HK-2 (cell line): Measurements from ENCODE around the gene CRHR1.
"Not testable (repeated sequence)": the region's sequence is repeated elsewhere in the genome, so short reads cannot be mapped to it uniquely, and the experiment has no call there.

Experiments
- DNase-seq: peaks from one replicate; pipeline ENCODE4 v3.0.0-alpha.2; 2018; ENCODE audit not compliant: unreplicated experiment

CRHR1 gene

GRCh38 chr17:45784293-45784740 is at the start of gene CRHR1:
CRHR1 (plus strand) TSS chr17:45784320; CDS start chr17:45784545, 225 bp downstream.
- no peak for DNase-seq

DNA sequence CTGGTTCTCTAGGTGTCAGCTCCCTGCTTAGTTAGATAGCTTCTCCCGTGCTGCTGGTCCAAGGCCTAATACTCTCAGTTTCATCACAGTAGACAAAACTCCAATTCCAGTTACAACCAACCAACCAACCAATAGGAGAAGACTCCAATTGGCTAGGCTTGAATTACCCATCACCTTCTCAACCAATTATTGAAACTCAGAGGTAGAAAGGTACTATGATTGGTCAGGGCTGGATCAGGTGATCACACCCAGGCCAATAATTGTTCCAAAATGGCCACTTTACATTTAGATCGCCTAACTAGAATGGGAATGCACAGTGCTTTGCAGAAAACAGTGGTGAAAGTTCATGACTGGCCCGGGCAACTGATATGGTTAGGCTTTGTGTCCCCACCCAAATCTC is 49.5 kb upstream of the CRHR1 start:
- DNase-seq, result no peak

DNA sequence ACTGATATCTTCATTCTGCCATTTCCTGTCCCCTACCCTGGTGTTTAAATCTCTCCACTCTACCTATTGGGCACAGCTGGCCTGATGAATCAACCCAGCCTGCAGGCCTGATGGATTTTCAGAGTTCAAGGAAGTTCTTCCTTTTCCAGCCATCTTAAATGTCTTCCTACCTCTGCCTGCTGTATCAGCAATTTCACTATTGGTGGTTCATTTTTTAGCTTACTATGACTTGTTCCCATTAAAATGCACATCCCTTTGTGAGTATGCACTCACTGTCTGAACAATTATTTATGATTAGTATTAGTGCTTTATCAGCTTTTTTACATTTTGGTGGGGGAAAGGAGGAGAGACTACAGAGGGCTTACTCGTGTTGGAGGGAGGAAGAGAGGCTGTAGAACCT is 48.6 kb upstream of the CRHR1 start:
- DNase-seq, result no peak

DNA sequence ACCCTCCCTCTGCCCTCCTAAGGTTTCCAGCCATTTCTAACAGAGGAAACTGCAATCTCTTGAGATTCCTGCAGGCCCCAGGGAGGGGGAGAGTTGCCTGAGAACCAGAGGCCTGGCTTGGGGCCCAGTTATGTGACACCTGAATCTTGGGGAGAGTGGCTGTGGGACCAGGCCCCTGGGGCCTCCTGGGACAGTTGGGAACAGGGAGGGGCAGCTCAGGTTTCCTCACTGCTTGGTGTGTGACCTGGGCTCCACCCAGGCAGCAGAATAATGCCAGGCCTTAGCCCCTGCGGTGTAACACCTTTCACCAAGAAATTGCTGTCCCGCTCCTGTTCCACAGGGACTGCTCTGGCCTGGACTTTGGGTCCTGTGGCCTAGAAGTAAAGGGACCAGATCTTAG is 44.3 kb upstream of the CRHR1 start:
- DNase-seq, result no peak

DNA sequence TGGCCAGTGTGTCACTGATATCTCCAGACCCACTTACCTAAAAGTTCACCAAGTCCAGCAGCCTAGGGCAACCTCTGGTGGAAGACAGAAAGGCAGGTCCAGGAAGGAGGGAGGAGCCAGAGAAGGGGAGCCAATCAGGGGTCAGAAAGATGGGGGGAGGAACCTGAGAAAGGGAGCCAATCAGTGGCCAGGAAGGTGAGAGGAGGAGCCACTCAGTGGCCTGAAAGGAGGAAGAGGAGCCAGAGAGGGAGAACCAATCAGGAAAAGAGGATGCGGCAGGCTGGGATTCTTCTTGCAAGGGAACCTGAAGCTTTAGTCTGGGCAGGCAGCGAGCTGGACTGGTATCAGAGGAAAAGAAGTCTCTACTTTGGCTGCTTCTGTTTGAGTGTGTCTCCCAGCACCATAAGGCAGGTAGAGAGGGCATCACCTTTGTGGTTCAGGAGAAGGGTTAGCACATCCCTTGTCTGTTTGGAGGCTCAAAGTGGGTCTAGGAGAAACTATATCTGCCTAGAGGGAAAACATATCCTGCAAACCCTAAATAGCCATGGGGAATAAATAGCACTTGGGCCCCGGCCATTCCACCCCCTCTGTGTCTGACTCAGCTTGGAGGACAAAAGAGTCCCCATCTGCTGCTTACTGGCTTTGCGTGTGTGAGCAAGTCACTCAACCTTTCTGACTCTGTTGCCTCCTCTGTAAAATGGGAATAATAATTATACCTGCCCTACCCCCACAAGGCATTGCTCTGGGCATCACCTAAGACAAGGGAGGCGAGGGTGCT is 43.4 kb upstream of the CRHR1 start:
- DNase-seq, result no peak

GRCh38 chr17:45742251-45742650 is 41.9 kb upstream of the CRHR1 start:
- DNase-seq, result no peak

DNA sequence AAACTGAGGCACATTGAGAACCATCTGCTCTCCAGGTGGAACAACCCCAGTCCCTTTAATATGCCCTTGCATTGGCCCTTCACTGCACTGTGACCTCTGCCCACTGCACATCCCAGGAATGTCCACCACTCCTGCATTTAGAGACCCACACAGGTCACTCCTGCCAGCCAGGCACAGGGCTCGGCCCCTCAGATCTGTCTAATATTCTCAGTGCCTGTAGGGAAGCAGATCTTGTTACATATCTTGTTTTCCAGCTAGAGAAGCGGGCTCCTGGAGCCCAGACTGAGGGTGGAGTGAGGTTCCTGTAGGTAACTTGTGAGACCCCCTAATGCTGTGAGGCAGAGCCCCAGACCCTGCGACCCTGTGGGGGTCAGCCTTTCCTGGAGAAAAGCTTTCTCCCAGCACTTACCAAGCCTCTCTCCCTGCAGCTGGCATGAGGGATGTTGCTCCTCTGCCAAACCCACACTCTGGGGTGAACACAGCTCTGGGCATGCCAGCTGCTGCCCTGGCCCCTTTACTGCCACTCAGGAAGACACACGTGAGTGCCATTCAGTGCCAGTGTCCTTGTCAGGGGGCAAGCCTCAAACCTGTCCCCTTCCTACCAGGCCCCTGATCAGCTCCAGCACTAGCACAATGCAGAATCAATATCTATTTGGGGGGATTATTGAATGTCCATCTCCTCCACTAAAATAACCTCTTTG is 40.3 kb upstream of the CRHR1 start:
- DNase-seq, result no peak

- DNase-seq, result not testable (repeated sequence)
Measured at GRCh38 chr17:45744826-45745225, 39.3 kb upstream of the CRHR1 start.

DNA sequence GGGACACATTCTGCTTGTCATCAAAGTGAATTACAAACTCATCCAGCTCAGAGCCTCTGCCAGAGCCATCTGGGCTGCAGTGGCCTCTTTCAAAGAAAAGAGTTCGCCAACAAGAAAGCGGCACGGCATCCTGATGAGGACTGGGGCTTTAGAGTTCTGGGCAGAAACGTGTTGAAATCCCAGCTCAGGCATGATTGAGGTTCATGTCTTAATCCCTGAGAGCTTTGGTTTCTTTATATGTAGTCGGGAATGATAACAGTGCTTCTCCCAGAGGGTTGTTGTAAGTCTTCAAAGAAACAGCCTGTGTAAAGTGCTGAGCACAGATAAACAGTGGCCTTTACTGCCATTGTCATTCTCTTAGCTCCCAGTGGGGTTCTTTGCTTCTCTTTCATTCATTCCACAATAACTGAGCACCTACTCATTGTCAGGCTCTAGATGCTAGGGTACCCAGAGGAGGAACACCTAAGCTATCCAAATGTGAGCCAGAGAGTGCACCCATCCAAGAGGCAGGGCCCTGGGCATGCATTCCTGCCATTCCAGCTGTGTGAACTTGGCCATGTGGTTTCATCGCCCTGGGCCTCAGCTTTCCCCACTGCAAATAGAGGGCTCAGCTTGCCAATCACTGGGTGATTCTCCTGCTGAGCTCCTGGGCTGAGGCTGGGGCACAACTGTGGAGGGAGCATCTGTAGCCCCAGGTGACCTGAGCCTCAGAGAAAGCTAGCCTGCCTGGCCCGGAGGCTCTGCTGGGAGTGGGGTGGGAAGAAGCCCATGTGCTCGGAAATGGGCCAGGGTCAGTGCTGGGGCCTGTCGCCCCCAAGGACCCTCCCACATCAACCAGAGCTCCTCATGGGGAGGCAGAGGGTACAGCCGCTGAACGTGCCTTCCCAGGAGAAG is 38.3 kb upstream of the CRHR1 start:
- DNase-seq, result no peak

GRCh38 chr17:45747911-45748310 is 36.2 kb upstream of the CRHR1 start:
- DNase-seq, result no peak

- DNase-seq, result no peak
Measured at GRCh38 chr17:45748731-45749310, 35.3 kb upstream of the CRHR1 start.

DNA sequence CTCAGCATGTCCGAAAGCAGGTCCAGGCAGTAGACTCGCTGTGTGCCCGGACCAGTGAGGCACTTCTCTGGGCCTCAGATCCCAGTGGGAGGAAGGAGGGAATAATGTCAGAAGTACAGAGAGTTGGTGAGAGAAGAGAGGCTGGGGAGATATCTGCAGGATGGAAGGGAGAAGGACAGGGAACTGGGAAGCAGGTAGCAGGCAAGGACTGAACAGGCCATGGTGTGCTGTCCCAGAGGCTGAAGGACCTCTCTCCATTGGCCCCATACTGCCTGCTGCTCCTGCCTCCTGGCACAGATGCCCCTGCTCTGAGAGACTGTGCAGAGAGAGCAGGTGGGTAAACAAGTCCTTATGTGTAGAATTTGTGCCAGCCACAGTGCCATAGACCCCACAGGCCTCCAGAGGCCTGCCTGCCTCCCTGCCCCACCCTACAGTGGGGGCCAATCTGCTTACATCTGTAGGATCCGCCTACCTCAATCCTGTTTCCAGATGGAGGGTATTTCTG is 34.2 kb upstream of the CRHR1 start:
- DNase-seq, result no peak

DNA sequence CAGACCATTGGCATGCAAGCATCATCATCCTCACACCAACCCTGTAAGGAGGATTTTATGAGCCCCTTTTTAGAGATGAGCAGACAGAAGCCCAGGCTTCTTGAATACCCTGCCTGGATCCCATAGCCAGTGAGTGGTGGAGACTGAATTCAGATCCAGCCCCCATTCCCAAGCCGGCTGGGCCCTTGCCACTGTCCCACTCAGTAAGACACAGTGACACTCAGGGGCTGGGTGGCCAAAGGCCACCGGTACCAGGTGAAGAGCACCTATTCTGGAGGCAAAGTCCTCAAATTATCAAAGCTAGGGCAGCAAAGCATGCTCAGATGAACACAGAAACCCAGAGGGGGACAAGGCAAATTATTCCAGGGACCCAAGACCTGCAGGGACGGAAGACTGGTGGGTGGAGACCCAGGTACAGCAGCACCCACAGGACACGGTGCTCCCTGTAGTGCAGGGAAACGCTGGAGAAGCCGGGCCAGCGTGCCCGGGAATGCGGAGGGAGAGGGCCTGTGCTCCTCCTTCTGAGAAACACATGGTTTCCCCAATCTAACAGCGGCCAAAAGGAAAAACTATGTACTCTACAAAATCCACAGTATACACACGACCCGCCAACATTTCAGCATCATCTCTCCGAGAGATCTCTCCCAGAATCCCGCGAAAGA is 33.2 kb upstream of the CRHR1 start:
- no peak for DNase-seq

GRCh38 chr17:45751466-45751865 is 32.7 kb upstream of the CRHR1 start:
- no peak for DNase-seq

GRCh38 chr17:45752246-45752645 is 31.9 kb upstream of the CRHR1 start:
- no peak for DNase-seq

GRCh38 chr17:45753645-45754225 is 30.4 kb upstream of the CRHR1 start:
- no peak for DNase-seq

DNA sequence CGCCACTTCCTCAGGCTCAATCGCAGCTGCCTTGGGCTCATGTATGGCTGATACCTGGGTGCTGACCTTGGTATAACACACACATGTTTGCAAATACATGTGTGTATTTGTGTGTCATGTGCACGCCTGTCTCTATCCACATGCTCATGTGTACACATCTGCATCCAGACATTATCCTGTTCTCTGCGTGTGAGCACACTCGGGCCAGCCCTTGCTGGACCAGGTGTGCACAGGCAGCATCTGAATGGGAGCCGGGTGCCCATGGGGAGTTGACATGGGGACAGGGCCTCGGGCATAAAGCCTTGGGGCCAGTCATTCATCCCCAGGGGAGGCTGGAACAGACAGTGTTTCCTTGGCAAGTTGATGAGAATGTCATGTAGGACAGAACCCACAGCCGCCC is 29.1 kb upstream of the CRHR1 start:
- DNase-seq, result no peak

DNA sequence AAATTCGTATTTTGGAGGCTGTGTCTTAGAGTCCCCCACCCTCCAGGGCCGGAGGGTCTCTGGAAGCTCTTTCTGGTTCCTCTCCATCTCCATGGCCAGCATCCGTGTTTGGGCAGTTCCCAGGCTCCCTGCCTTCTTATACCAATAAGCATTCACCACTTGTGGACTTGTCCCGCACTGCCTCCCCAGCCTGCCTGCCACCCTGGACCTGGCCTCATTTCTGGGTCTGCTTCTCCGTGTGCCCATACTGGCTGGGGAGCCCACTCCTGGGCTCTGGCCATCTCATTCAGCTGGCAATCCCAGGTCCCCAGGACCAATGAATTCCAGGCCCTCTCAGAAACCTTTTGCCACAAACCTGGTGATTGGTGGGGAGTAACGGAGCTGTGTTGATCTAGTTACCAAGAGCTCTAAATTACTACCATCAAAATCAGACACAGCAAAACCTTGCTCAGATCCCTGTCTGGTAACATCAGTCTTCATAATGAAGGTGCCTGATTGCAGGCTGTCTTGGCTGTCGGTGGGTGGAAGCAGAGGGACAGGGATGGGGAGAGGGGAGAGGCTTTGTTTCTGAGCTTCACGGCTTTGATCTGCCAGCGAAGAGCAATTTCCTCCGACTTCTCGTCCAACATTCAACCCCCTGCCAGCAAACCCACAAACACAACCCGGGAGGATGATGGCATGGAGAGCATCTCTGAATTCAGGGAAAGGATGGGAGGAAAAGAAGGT is 27.7 kb upstream of the CRHR1 start:
- DNase-seq, result no peak

DNA sequence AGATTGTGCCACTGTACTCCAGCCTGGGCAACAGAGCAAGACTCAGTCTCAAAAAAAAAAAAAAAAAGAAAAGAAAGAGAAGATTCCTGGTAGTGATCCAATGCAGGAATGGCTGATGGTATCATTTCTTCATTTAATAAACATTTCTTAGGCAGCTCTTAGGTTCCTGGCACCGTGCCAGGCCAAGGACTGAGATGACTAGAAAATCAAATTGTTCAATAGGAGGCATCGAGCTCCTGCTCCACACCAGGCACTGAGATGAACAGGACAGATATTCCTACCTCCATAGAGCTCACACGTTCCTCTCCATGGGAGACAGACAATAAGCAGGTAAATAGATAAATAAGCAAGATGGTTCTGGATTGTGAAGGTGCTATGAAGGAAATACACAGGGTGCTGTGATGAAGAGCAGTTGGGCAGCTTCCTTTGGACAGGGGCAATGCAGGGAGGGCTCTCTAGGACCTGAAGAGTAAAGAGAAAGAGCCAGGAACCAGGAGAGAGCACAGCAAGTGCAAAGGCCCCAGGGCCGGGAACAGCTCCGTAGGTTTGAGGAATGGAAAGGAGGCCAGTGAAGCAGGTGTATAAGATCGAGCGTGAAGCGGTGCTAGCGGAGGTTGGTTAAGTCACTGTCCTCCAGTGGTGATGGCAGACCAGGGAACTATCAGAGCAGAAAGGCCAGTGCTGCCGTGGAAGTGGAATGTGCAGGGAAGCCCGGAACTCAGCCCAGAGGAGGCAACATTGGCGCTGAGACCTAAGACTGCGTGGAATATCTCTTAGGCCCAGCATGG is 26.5 kb upstream of the CRHR1 start:
- DNase-seq, result no peak
